ENCODE data around the gene DIP2C.
A peak's percentile ranks its signal among the peaks of the same experiment; 100 is the strongest.
"Not testable (repeated sequence)": the region's sequence is repeated elsewhere in the genome, so short reads cannot be mapped to it uniquely, and the experiment has no call there.

DIP2C gene

DNA sequence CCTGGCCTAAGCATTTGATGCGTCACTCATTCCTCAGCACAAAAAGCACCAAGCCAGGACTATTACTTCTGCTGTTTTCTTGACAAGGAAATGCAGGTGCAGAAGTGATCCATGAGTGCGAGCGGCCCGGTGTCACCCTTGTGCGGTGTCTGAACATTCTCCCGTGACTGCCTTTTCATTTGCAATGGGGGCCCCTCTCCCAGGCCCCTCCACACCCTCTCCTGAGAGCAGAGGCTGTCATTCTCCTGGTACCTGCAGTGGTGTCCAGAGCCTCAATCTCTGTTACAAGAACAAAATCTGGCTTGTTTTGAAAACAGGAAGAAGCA is 213.1 kb downstream of the DIP2C start:
- no peak for DNase-seq

DNA sequence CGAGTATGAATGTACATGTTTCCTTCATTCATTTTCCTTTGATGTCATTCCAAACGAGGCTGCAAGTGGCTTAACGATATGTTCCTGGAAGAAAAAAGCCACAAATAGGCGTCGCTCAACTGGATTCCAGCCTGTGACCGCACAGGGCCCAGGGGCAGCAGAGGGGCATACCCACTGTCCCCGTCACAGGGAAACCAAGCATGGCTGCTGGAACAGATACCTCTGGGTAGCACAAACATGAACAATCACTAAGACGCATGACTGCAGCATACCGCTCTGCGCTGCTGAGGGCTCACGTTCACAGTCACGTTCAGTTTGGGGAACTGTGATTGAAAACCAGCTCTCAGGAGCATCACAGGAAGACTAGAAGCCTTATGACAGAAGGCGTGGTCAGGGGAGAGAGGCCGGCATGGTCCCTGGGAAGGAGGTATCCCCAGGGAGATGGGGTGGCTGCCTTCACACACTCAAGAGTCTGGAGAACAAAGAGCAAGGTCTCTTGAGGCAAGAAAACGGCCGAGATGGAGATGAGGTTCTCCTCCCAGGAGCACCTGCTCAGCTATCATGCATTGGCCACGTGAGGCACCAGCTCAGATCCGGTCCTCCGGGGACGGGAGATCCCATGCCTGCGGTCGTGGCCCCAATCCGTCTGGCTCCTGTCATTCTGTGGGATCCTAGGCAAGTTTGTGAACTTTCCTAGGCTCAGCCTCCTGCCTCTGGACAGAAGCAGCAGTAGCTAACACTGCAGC is 213.6 kb downstream of the DIP2C start:
- no peak for DNase-seq

DNA sequence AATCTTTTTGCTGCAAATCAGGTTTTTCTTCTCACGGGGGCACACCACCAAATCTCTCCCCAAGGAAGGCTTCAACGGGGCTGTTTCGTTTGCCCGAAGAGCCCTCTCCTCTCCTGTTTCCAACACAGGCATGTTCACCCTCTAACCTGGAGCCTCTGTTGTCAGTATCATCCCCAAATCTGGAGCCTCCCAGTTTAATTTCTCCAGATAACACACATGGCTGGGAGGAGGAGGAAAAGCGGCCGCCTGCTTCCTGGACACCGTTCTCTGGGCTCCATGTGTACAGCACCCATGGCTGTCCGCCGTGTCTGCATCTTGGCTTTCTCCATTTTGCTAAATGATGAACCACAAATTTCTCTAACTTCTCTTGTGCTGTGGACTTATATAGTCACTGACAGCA is 214.5 kb downstream of the DIP2C start:
- no peak for DNase-seq

DNA sequence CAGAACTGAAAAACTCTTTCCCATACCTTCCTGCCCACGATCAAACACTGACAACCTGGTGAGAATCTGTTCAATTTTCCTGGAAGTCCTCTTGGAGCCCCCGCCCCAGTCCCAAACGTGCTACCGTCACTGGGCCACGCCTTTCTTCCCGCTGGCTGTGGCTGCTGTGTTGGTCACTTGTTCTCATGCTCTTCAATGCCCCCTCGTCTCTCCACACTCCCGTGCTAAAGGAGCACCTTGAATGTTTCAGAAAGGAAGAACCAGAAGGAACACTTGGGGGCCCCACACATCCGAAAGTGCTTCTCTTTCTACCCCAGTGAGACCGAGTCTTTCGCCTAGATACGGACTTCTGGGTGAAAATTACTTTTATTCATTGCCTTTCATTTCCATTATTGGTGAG is 215.1 kb downstream of the DIP2C start:
- no peak for DNase-seq

DNA sequence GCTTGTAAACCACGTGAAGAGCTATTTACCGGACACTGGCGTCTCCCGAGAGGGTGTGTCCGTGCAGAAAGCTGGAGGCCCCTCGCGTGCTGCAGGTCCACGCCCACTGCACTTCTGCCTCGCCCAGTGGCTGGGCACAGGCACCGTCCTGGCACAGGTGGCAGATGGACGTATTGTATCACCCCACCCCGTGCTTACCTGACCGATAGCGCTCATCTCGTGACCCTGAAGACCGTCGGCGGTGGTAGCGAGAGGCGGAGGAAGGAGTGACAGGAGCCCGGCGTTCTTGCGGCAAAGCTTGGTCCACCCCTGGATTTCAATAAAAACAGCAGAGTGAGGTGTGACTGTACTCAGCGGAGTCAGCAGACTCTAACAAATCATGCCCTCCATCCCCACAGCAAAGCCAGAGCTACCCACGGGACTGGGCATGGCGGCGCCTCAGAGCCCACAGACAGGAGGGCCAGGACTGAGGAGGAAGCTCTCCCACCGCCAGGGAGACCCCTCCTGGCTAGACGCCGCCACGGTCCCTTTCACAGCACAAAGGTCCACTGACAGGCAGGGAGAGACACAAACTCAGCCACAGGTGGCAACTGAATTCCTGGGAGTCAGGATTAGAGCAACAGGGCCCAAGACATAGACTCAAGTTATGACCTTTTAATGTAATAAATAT is 217.1 kb downstream of the DIP2C start:
- DNase-seq = no peak

DNA sequence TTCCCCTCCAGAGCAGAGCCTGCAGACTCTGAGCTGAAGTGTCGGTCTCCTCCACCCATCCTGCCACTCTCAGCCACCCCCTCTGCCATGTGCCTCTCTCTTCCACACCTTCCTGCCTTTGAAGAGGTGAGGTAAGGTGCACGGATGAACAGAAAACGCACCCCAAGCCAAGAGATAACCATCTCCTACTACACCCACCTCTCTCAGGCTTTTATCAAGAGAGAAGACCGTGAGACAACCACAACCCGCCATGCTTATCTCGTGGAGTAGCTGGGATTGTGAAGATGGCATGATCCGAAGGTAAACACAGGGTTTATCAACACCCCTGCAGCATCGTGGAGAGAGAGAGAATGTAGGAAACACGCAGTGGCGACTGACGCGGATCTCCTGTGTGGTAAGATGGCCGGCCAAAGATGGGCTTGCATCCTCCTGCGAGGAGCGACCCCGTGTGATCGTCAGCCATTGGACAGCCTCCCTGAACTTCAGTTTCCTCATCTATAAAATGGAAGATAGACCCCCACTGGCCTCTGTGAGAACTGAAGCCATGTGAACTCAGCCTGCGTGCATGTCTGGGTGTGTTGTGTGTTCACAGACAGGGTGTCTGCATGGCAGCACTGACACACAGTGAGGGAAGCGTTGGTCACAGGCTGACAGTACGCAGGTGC is 219.0 kb downstream of the DIP2C start:
- DNase-seq = no peak

DNA sequence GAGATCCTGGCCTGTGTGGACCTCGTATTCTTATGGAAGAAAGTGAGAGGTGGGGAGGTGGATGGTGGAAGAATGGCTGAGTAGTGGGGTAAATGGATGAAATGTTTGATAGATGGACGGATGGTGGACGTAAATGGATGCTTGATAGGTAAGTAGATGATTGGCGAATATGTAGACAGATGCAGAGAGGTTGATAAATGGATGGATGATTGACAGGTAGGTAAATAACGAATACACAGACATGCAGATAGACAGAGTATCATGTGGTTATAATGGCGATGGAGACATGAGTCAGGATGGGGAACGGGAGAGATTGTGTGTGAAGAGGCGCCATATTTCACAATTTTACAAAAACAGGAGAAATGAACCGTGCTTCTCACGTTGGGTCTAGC is 219.5 kb downstream of the DIP2C start:
- no peak for DNase-seq

DNA sequence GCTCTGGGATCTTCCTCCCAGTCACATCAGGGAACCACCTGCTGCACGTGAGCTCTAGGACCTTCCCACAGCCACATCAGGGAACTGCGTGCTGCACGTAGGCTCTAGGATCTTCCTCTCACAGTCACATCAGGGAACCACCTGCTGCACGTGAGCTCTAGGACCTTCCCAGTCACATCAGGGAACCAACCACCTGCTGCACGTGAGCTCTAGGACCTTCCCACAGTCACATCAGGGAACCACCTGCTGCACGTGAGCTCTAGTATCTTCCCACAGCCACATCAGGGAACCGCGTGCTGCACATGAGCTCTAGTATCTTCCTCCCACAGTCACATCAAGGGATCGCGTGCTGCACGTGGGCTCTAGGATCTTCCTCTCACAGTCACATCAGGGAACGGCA is 229.7 kb downstream of the DIP2C start:
- DNase-seq = no peak

DNA sequence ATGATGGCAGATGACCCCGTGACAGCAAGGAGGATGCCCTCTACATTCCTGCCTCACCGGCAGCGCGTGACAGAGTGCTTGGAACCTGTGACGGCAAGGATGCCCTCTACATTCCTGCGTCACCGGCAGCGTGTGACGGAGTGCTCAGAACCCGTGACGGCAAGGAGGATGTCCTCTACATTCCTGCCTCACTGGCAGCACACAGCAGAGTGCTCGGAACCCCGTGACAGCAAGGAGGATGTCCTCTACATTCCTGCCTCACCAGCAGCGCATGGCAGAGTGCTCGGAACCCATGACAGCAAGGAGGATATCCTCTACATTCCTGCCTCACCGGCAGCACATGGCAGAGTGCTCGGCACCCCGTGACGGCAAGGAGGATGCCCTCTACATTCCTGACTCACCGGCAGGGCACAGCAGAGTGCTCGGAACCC is 231.0 kb downstream of the DIP2C start:
- DNase-seq = no peak

DNA sequence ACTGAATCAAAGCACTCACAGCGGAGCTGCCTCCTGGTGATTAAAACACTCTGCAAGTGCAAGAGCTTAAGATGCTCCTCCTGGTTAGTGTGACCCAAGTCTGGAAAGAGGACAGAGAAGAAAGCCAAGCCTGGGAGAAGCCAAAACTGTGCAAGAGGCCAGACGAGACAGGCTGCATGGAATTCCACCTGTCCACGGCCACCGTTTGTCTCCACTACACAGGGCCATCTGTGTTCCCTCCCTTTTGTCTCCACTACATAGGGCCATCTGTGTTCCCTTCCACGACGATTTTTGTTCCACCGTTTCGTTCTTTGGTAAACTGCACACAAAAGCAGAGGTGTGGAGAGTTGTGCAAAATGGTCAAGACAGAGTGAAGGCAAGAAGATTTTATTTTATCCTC is 233.0 kb downstream of the DIP2C start:
- DNase-seq = peak; percentile 5

DNA sequence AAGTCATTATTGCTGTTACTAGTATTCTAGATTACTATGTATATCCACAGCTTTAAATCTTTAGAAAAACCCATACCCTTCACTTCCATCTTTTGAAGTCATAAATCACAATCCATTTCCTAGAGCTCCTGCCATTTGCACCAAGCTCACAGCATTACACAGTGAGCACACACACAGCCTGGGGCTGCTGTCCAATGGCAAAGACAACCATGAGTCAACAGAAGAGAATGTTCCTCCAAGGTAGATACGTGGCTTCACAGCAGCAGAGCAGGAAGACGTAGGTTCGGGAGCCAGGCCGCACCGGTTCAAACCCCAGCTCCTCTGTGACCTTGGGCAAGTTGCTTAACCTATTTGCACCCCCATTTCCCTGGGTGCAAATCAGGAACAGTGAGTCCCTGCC is 234.6 kb downstream of the DIP2C start:
- DNase-seq = no peak

DNA sequence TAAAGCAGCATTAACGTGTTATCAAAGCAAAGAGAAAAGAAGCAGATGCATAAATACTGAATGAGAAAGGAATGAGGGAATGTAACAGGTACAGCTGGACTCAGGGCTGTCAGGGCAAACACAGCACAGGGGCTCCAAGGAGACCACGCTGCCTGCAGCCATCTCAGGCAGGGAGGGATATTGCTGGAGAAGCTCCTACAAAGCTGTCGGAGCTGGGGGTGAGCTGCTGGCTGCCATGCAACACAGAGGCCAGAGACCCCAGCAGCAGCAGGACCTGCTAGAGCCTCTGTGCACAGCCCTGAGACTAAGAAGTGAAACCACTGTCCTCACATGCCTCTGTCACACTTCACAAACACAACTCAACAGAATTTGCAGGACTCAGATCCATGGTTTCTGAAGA is 235.8 kb downstream of the DIP2C start:
- no peak for DNase-seq

DNA sequence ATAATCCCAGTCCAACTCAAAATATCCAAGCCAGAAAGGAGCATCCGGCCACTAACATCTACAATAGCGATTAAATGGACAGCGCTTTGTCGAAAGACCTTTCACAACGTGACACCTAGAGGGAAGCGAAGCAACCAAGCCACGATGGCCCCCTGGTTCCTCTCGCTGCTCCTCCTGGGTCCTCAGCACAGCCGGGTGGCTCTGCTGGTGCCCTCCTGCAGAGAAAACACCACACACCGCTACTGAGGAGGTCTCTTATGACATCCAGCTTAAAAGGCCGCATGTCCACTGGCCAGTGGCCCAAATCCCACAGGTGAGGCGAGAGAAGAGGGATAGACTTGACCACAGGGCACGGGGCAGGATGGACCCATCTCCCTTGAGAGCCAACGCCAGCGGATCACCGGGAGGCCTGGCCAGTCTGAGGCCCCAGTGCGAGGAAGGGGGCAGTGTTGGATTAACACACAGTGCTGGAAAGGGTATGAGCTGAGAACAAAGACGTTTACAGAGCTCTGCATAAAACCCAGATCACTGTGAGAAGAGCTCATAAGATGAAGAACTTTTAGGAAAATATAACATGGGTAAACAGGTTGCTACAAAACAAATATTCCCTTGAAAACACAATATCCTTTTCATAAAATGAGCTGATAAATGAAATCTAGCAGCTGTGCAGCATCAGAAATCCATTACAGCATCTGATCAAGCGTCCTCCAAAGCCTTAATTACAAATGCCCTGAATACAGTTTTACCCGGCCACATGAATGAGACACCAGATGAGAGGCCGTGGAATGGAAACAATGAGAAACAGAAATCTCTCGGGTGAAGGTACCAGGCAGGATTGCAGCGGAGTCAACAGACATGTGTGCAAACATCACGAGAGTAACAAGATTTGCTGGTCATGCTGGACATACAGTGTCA is 236.7 kb downstream of the DIP2C start:
- no peak for DNase-seq

DNA sequence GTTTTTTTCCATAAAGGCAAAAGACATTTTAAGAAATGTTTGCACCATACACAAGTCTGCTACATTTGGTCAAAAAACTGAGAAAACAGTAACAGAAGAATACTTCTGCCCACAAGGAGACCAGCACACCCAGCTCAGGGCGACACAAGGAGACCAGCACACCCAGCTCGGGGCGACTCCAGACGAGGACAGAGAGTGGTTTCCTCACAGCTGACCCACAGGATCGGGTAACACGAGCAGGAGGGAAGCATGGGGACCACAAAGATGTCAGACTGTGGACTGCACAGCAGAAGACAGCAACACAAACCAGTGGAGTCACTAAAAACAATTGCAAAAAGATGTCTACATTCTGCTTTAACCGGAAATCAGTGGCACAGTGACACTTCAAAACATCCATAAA is 237.6 kb downstream of the DIP2C start:
- no peak for DNase-seq

DNA sequence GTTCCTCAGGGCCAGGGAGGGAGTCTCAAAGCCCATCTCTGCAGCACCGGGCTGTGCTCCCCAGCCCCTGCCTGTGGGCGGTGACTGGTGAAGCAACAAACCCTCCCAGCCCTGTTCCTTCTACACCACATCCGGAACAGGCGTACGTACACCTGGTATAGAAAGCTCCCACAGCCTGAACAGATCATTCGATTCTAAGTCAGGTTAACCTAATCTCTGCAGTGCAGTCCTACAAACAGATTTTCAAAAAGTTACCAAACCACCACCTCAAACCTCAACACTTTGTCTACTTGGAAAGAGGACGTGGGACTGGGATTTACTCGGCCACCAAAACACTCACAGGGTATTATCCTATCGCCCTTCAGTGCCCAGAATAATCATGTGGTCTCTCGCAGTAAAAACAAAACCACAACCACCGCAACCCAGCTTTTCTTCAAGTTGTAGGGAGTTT is 238.4 kb downstream of the DIP2C start:
- no peak for DNase-seq

DNA sequence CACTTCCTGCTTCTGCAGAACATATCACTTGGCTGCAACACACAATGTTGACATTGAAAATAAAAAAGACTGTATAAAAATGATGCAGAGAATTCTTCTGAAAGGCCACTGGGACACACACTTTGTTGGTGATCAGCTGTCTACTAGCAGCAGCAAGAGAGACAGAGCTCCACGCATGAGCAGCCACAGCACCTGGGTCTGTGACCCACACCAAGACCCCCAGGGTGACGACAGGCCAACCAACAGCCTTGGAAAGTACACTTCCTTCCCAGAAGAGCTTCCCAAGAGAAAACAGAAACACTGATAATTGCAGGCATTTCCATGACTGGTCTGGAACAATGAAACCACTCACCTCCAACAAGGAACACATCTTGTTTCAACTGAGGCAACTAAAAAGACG is 239.0 kb downstream of the DIP2C start:
- no peak for DNase-seq

DNA sequence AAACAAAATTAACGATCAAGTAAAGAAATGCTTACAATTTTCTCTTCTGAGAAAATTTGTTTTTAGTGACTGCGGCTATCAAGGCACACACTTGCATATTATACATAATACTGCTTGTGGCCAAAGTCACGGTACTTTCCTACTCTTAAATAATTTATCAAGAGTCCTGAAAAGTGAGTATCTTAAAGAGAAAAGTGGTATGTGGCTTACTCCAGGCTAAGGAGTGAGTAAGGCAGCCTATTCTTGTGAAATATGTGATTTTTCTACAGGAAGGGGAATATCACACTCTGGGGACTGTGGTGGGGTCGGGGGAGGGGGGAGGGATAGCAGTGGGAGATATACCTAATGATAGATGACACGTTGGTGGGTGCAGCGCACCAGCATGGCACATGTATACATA is 240.1 kb downstream of the DIP2C start:
- DNase-seq = not testable (repeated sequence)

DNA sequence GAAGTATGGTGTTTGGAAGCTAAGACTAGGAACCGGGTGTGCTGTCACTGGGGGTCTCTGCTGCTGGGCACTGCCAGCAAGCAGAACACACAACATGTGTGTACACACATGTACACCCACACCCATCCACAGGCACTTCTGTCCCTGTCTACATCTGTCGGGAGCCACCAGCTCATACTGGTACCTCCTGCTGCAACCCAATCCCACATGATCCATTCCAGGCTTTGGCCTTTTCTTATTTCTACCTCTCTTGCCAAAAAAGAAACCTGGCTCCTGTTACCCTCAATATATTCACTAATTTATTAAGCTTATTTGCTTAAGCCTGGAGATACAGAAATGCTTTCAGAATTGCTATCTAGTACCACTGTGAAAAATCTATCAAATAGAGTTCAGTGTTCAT is 246.0 kb downstream of the DIP2C start:
- no peak for DNase-seq

DNA sequence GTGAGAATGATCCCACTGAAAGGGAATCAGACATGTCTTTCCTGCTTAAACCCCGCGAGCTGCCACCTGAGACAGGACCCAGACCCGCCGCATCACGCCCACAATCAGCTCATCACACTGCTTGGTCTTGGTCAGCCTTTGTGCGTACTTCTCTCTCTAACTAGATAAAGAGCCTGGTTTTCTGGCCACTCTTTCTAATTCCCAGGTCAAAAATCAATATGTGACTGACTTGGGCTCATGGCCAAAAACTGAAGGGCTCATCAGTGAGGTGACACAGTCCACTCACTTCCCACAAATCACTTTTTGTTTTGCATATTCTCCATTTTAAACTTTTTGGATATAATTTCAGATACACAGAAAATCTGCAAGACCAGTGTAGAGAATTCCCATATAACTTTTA is 247.3 kb downstream of the DIP2C start:
- no peak for DNase-seq

DNA sequence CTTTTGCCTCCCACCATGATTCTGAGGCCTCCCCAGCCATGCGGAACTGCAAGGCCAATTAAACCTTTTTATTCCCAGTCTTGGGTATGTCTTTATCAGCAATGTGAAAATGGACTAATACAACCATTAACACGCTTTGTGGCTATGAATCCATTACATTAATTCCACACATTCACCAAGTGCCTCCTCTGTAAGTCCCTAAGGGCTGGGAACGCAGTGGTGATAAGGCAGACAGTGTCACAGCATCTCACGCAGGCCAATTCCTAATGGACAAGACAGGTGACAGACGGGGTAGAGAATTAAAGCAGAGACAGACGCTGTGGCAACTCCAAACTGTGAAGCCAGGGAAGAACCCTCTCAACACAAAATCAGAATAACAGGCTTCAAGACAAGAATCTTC is 247.8 kb downstream of the DIP2C start:
- no peak for DNase-seq

DNA sequence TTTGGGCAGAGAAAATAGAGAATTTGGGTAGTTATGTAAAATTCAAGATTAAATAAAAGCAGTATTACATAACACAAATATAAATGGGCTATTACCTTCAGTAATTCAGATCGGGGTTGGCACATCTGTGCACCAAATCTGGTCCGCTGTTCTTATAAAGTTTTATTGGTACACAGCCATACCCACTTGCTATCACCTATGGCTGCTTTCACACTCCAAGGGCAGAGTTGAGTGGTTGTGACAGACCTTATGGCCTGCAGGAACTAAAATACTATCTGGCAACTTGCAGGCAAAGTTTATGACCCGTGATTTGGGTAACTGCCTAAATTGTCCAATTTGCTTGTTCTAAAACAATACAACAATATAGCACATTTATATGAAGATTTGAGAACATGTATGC is 249.3 kb downstream of the DIP2C start:
- no peak for DNase-seq

DNA sequence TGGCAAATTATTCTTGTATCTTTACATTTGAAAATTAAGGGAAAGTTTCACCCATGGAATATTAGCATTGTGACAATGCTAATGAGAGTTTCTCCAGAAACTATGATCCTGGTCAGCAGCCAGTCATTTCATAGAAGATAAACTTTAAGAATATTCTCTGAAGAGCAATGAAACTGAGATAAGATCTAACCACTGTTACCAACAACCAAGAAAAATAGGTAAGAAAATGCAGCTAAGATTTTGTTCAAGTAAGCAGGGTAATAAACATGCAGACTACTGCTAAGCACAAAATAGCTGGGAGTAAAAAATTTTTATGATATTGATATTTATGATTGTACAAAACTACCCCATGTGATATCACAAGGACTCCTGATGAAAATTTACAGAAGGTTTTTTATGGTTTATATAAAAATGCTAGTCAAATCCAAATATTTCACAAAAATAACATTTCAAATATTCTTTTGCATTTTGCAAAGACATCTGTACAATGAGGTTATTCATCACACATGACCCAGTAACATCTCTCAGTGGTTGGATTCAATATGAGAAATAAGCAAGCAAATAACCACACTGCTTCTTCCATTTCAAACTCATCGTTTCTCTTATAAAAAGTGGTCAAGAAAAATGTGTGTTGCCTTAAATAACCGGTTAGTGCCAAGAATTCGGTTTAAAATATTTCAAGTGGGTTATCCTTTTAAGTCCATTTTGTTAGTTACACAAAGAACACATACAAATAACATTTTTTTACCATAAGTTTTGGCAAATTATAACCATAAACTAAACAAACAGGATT is 251.6 kb downstream of the DIP2C start:
- DNase-seq = no peak
